GM12873 (cell line): ENCODE data around the gene LIPG.

ENCODE experiments used
- CTCF ChIP-seq: IDR thresholded peaks from 2 replicates; pipeline ENCODE4 v1.5.1; 2012; ENCODE audit warnings: low read depth, mild to moderate bottlenecking, moderate library complexity, low read length, control low read depth; ENCODE audit not compliant: insufficient read depth; ENCODE audit errors: missing control alignments

LIPG gene

GRCh38 chr18:49550621-49551339, 11.1 kb upstream of the LIPG start:
- TF ChIP-seq CTCF, result no peak

DNA sequence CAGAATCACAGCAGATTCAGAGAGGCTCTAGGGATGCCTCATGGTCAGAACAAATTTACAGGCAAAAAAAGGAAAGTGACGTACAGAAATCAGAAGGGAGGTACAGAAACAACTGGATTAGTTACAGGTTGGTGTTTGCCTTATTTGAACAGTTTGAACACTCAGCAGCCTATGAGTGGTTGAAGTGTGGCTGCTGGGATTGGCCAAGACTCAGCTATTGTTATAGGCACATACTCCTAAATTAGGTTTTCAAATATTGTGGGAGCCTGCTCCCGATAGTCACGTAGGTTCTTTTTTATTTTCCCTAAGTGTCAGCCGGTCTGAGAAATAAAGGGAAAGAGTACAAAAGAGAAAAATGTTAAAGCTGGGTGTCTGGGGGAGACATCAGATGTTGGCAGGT, 8.9 kb upstream of the LIPG start:
- TF ChIP-seq CTCF, result no peak

- no peak for TF ChIP-seq CTCF
Measured at GRCh38 chr18:49555641-49556040, 6.2 kb upstream of the LIPG start.

DNA sequence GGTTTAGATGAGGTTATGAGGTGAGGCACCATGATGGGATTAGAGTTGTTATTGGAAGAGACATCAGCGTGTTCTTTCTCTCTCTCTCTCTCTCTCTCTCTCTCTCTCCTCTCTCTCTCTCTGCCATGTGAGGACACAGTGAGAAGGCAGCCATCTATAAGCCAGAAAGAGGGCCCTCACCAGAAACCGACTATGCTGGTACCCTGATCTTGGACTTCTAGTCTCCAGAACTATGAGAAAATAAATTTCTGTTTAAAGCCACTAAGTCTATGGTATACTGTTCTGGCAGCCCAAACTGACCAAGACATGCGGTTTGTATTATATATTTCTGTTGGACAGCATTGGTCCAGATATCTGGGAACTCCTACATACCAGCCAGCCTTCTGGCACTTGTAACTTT, 3.5 kb upstream of the LIPG start:
- no peak for TF ChIP-seq CTCF

DNA sequence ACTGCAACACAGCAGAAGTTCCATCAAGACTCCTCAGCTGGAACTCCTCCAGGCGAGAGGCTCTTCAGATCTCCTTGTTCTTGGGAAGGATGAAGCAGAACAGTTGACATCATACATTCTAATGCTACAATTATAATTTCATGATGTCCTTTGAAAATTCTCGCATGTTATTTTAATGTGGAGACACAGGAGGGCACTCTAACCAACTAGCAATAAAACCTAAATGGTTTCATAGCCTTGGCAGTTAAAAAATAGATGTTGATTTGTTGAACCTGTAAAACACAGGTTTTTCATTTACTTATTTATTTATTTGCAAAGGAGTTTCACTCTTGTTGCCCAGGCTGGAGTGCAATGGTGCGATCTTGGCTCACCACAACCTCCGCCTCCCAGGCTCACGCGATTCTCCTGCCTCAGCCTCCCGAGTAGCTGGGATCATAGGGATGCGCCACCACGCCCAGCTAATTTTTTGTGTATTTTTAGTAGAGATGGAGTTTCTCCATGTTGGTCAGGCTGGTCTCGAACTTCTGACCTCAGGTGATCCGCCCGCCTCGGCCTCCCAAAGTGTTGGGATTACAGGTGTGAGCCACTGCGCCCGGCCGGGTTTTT, 2.4 kb upstream of the LIPG start:
- peak; percentile 40 for TF ChIP-seq CTCF

- TF ChIP-seq CTCF, result no peak
Measured at GRCh38 chr18:49560277-49560623, 1.6 kb upstream of the LIPG start.

- no peak for TF ChIP-seq CTCF
Measured at GRCh38 chr18:49560624-49561288, 1.1 kb upstream of the LIPG start.
